ENCODE data around the gene SLC35F6.
A peak's percentile ranks its signal among the peaks of the same experiment; 100 is the strongest.

Gene SLC35F6

GRCh38 chr2:26782876-26783704, 19.0 kb downstream of the SLC35F6 start:
- Histone ChIP-seq H3F3A (ENCODE audit: insufficient read depth) (no peaks in the 10 kb centered on the region), H3K9me2 (replicated peaks; ENCODE audit: insufficient read depth, low read length) (no peaks in the 10 kb centered on the region), H3K36me3 (ENCODE audit: low read length) (0 out of 2 replicates have a peak, but pooled peaks cover 3% of the 10 kb centered on the region), H3K9ac (ENCODE audit: low read length) (no peak overlapping the region), H2AFZ (ENCODE audit: low read depth, low read length, severe bottlenecking) (no peak overlapping the region), H3K27me3 (ENCODE audit: low read length) (no peaks in the 10 kb centered on the region), H3K27ac (ENCODE audit: low read depth, low read length) (no peak overlapping the region), H4K20me1 (ENCODE audit: low read depth, low read length) (no peaks in the 10 kb centered on the region), H3K4me2 (ENCODE audit: low read depth, low read length, poor library complexity, severe bottlenecking) (no peak overlapping the region), H3K4me3 (ENCODE audit: insufficient read depth, low read length, poor library complexity, severe bottlenecking) (no peak overlapping the region), H3K79me2 (ENCODE audit: insufficient read depth, low read length) (peaks cover 22% of the 10 kb centered on the region), H3K9me3 (ENCODE audit: insufficient read depth, low read length) (no peaks in the 10 kb centered on the region)
- TF ChIP-seq CTCF (IDR thresholded peaks at IDR 0.05; ENCODE audit: insufficient read depth, low read length, poor library complexity, severe bottlenecking) (no peak), EZH2phosphoT487 (conservative IDR thresholded peaks at IDR 0.05; ENCODE audit: low read length) (no peak)

- Histone ChIP-seq H3K9ac (ENCODE audit: low read length) (no peak overlapping the region), H4K20me1 (ENCODE audit: low read depth, low read length) (no peaks in the 10 kb centered on the region), H3K4me3 (ENCODE audit: insufficient read depth, low read length, poor library complexity, severe bottlenecking) (peak overlapping the region; percentile 48), H3K36me3 (ENCODE audit: low read length) (peaks cover 8% of the 10 kb centered on the region), H3K4me2 (ENCODE audit: low read depth, low read length, poor library complexity, severe bottlenecking) (peak overlapping the region; percentile 65), H3K27ac (ENCODE audit: low read depth, low read length) (no peak overlapping the region), H3F3A (ENCODE audit: insufficient read depth) (no peaks in the 10 kb centered on the region), H3K9me3 (ENCODE audit: insufficient read depth, low read length) (no peaks in the 10 kb centered on the region), H3K9me2 (replicated peaks; ENCODE audit: insufficient read depth, low read length) (no peaks in the 10 kb centered on the region), H2AFZ (ENCODE audit: low read depth, low read length, severe bottlenecking) (peak overlapping the region; percentile 88), H3K79me2 (ENCODE audit: insufficient read depth, low read length) (peaks cover 38% of the 10 kb centered on the region), H3K27me3 (ENCODE audit: low read length) (no peaks in the 10 kb centered on the region)
- TF ChIP-seq CTCF (IDR thresholded peaks at IDR 0.05; ENCODE audit: insufficient read depth, low read length, poor library complexity, severe bottlenecking) (no peak), EZH2phosphoT487 (conservative IDR thresholded peaks at IDR 0.05; ENCODE audit: low read length) (no peak)
These were observed 20.6 kb downstream of the SLC35F6 start for GRCh38 chr2:26784570-26785234.

- H3K4me3 ChIP-seq (ENCODE audit: insufficient read depth, low read length, poor library complexity, severe bottlenecking), result peak within 1 kb of the TSS; percentile 94
- no peaks in the 10 kb centered on the region for H4K20me1 ChIP-seq (ENCODE audit: low read depth, low read length)
- H3K27me3 ChIP-seq (ENCODE audit: low read length), result no peaks in the 10 kb centered on the region
- TF ChIP-seq EZH2phosphoT487 (conservative IDR thresholded peaks at IDR 0.05; ENCODE audit: low read length) (no peak), CTCF (IDR thresholded peaks at IDR 0.05; ENCODE audit: insufficient read depth, low read length, poor library complexity, severe bottlenecking) (no peak)
- H3K79me2 ChIP-seq (ENCODE audit: insufficient read depth, low read length), result peaks cover 46% of the 10 kb centered on the region
- peak within 1 kb of the TSS; percentile 81 for H3K4me2 ChIP-seq (ENCODE audit: low read depth, low read length, poor library complexity, severe bottlenecking)
- H3K9me2 ChIP-seq (replicated peaks; ENCODE audit: insufficient read depth, low read length), result no peaks in the 10 kb centered on the region
- H3F3A ChIP-seq (ENCODE audit: insufficient read depth), result no peaks in the 10 kb centered on the region
- peak within 1 kb of the TSS; percentile 78 for H3K27ac ChIP-seq (ENCODE audit: low read depth, low read length)
- H3K36me3 ChIP-seq (ENCODE audit: low read length), result peaks cover 14% of the 10 kb centered on the region
- no peaks in the 10 kb centered on the region for H3K9me3 ChIP-seq (ENCODE audit: insufficient read depth, low read length)
- peak within 1 kb of the TSS; percentile 88 for H2AFZ ChIP-seq (ENCODE audit: low read depth, low read length, severe bottlenecking)
- peak within 1 kb of the TSS; percentile 93 for H3K9ac ChIP-seq (ENCODE audit: low read length)
These were observed 21.5 kb downstream of the SLC35F6 start, which contains the start of gene CENPA for GRCh38 chr2:26785431-26786206. Gene CENPA, plus strand, starts transcription at chr2:26786056. Its CDS starts 141 bp downstream, at chr2:26786197.

All from SU-DHL-6 (cell line).